ENCODE measurements around the gene CYTH3.

GRCh38 chr7:6316226-6316625 lies 43.8 kb upstream of the CYTH3 start:
- TF ChIP-seq, protein P1, sequence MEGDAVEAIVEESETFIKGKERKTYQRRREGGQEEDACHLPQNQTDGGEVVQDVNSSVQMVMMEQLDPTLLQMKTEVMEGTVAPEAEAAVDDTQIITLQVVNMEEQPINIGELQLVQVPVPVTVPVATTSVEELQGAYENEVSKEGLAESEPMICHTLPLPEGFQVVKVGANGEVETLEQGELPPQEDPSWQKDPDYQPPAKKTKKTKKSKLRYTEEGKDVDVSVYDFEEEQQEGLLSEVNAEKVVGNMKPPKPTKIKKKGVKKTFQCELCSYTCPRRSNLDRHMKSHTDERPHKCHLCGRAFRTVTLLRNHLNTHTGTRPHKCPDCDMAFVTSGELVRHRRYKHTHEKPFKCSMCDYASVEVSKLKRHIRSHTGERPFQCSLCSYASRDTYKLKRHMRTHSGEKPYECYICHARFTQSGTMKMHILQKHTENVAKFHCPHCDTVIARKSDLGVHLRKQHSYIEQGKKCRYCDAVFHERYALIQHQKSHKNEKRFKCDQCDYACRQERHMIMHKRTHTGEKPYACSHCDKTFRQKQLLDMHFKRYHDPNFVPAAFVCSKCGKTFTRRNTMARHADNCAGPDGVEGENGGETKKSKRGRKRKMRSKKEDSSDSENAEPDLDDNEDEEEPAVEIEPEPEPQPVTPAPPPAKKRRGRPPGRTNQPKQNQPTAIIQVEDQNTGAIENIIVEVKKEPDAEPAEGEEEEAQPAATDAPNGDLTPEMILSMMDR (IDR thresholded peaks at IDR 0.05): no peak
- no peak for TF ChIP-seq ZFX (IDR thresholded peaks at IDR 0.05; ENCODE audit: borderline replicate concordance)

All from 22Rv1 (cell line).